LoVo (cell line): ENCODE measurements around the gene GRIK5.

Experiments
- DNase-seq: peaks from one replicate; pipeline ENCODE4 v3.0.0-alpha.2; 2016; ENCODE audit warnings: low spot score

The GRIK5 gene

DNA sequence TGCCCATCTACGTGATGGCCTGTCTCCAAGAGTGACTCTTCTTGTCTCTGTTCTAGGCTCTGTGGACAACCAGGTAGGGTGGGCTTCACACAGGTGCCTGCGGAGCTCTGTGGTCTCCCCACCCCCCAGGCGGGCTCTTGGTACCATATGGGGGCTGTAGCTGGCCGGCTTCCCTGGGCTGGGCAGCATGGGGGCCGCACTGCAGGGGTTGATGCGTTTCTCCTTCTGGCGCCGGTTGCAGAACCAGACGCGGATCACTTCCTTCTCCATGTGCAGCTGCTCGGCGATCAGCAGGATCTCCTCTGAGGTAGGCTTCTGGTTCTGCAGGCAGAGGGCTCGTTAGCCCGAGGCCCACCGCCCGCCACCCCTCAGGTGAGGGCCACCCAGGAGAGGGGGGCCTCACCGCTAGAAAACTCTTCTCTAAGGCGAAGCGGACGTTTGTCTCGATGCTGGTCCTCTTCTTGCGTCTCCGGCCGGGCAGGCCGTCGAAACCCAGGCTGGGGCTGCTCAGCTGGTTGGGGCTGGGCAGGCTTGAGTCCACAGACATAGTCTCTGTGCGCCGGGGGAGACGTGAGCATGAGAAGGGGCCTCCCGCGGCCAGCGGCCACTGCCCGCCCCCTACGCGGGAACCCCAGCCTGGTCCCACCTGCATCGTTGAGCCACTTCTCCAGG, 25.3 kb upstream of the GRIK5 start:
- DNase-seq = no peak

- DNase-seq = no peak
These were observed 23.9 kb upstream of the GRIK5 start for GRCh38 chr19:42093926-42094325.

GRCh38 chr19:42093505-42093904, 23.5 kb upstream of the GRIK5 start:
- no peak for DNase-seq

DNA sequence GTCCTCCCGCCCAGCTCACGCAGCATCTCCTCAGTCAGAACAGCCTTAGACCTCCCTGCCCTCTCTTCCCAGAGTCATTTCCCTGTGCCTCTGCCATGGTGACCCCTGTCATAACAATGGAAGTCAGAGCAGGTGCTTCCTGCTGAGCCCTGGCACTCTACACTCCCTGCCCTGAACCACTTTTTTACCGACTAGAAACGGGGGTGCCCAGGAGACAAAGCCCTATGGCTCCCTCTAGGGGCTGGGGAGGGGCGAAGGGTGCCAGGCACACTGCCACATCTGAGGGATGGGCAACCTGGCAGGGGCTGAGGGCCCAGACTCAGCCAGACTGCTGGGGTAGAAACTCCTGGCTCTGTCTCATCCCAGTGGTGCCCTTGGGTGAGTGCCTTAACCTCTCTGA, 22.3 kb upstream of the GRIK5 start:
- no peak for DNase-seq

GRCh38 chr19:42091742-42092141, 21.7 kb upstream of the GRIK5 start:
- DNase-seq = peak; percentile 61

DNA sequence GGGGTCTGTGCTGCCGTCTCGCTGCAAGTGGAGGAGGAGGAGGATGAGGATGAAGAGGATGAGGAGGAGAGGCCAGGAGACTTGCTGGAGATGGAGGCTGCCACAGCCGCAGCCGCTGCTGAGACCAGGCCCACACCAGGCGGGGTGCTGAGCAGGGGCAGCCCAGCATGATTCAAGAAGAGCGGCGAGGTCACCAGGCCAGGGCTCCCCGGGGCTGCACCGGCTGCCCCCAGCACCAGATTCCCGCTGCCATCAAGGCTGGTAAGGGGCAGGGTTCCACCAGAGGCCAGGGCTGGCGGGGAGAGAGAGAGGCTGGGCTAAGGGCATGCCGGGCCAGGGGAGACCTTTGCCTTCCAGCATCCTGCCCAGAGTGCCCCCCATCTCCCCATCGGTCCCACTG, 21.3 kb upstream of the GRIK5 start:
- DNase-seq = no peak

DNA sequence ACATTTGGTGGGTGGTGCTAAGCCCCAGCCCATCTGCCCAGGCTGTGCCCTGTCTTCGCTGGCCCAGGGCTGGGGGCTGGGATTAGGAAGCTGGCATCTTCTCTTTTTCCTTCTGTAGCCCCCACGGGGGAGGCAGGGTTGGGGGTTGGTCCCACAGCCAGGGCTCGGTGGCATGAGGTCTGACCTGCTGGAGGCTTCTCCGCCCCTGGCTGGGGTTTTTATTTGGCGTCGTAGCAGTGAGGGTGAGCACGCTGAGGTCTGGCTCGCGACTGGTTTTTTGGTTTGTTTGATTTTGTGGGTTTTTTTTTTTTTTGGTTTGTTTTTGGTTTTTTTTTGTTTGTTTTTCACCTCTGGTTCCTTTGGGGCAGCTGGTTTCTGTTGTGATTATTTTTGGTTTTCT, 20.7 kb upstream of the GRIK5 start:
- DNase-seq = no peak

DNA sequence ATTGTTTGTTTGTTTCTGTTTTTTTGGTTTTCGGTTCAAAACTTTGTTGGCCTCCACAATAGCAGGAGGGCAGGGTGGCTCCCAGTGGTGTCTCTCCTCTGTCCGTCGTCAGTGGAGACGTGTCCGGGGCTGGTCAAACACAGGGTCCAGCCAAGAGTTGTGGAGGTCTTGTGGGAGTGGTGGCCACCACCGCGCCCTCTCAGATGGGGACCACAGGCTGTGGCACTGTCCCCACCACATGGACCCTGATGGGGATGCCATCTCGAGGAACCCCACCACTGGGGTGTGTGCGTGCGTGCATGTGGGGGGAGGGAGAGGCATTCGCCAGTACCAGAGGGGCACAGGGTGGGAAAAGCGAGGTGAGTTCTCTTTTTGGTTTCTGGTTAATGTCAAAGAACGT, 19.8 kb upstream of the GRIK5 start:
- no peak for DNase-seq

DNA sequence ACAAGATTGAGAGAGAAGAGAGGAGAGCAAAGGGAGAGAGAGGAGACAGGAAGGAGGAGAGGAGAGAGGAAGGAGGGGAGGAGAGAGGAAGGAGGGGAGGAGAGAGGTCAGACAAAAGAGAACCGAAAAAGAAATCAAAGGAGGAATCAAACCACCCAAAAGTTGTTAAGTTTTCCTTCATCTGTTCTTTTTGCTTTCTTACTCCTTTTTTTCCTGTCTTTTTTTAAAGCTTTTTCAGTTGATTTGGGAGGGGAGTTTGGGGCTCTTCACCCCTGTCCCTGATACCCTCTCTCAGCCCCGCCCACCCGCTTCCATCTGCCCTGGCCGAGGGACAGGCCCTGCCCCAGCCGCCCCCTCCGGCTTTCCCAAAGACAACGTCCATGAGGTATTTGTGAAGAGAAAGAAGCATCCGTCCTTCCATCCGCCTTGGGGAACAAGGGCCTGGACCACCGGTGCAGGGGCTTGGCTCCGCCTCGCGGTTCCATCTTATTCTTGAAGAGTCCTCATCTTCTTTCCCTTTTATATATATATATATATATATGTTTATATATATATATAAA, 19.3 kb upstream of the GRIK5 start:
- no peak for DNase-seq

GRCh38 chr19:42088471-42089190, 18.6 kb upstream of the GRIK5 start:
- no peak for DNase-seq

- no peak for DNase-seq
These were observed 17.0 kb upstream of the GRIK5 start for GRCh38 chr19:42086770-42087550.

- no peak for DNase-seq
These were observed 16.3 kb upstream of the GRIK5 start for GRCh38 chr19:42086188-42086736.

- DNase-seq = no peak
These were observed 13.5 kb upstream of the GRIK5 start for GRCh38 chr19:42083537-42083936.

- DNase-seq = no peak
These were observed 11.7 kb upstream of the GRIK5 start for GRCh38 chr19:42081584-42082203.

GRCh38 chr19:42080764-42081375, 10.9 kb upstream of the GRIK5 start:
- no peak for DNase-seq

GRCh38 chr19:42079886-42080763, 10.1 kb upstream of the GRIK5 start:
- no peak for DNase-seq

- no peak for DNase-seq
These were observed 9.3 kb upstream of the GRIK5 start for GRCh38 chr19:42079276-42079669.

DNA sequence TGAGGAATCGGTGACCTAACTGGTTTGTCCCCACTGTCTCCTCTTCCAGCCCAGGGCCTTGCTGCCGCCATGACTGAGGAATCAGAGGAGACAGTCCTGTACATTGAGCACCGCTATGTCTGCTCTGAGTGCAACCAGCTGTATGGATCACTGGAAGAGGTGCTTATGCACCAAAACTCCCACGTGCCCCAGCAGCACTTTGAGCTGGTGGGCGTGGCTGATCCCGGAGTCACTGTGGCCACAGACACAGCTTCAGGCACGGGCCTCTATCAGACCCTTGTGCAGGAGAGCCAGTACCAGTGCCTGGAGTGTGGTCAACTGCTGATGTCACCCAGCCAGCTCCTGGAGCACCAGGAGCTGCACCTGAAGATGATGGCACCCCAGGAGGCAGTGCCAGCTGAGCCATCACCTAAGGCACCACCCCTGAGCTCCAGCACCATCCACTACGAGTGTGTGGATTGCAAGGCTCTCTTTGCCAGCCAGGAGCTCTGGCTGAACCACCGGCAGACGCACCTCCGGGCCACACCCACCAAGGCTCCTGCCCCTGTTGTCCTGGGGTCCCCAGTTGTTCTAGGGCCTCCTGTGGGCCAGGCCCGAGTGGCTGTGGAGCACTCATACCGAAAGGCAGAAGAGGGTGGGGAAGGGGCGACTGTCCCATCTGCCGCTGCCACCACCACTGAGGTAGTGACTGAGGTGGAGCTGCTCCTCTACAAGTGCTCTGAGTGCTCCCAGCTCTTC, 8.7 kb upstream of the GRIK5 start:
- DNase-seq = no peak

DNA sequence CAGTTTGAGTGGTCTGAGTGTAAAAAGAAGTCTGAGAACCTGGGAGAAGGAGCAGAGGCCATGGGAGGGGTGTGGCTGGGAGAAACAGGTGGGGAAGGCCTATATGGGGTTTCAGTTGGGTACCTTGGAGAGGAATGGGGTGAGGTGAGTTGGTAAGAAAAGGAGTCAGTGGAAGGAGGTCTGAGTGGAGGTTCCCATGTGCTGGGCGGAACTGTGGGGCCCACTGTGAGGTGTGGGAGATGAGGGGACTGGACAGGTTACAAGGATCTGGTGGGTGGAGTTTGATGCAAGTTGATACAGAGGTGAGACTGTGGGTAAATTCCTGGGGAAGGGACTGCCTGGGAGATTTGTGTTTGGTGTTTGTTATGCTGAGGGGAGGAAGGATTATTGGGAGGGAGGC, 8.1 kb upstream of the GRIK5 start:
- no peak for DNase-seq

DNA sequence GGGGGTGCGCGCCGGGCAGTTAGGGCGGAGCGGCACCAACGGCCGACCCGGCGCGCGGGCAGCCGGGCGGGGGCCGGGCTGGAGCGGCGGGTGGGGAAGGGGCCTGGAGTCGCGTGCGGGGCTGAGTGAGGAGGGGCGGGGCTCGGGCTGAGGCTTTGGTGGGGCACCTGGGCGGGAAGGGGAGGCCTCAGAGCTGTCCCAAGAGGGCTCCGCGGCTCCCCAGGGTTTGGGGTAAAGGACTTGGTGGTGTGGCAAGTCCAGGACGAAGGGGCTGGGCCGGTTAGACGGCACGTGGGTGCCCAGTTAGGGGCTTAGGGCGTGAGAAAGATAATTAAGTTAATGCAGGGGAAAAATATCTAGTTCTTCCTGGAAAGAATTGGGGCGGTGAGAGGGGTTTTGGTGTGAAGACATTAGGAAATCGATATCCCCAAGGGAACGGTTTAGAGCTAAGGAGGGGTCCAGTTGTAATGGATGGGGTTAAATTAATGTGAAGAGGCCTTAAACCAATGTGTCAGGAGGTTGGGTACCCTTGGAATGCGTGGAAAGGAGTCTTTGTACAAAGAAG, 6.5 kb upstream of the GRIK5 start:
- no peak for DNase-seq
